NCI-H1417 treated with DMSO at 0.1 percent for 48 hours (cell line): ENCODE results near the gene KIAA1755.

ENCODE experiments used
- DNase-seq: peaks from one replicate; lab custom pipeline; 2025; lab: John Stamatoyannopoulos, UW

KIAA1755 gene

GRCh38 chr20:38260378-38261053 lies at the start of gene KIAA1755:
Gene KIAA1755, minus strand, starts transcription at chr20:38260735. Its CDS starts 235 bp downstream, at chr20:38260500.
- DNase-seq: no peak

GRCh38 chr20:38308447-38308846 lies 47.9 kb upstream of the KIAA1755 start:
- no peak for DNase-seq

- no peak for DNase-seq
Observed at GRCh38 chr20:38308047-38308438, 47.5 kb upstream of the KIAA1755 start.

- DNase-seq: no peak
Observed at GRCh38 chr20:38307371-38308046, 47.0 kb upstream of the KIAA1755 start.

GRCh38 chr20:38306379-38306778 lies 45.8 kb upstream of the KIAA1755 start:
- DNase-seq: no peak

- DNase-seq: no peak
Observed at GRCh38 chr20:38305541-38305940, 45.0 kb upstream of the KIAA1755 start.

GRCh38 chr20:38304845-38305447 lies 44.4 kb upstream of the KIAA1755 start:
- no peak for DNase-seq

GRCh38 chr20:38303908-38304379 lies 43.4 kb upstream of the KIAA1755 start, which contains the start of gene BPI:
Gene BPI, plus strand, starts transcription at chr20:38304156. Its CDS starts 68 bp downstream, at chr20:38304224.
- no peak for DNase-seq

- peak; percentile 5 for DNase-seq
Observed at GRCh38 chr20:38302786-38303185, 42.3 kb upstream of the KIAA1755 start.

- no peak for DNase-seq
Observed at GRCh38 chr20:38301309-38301708, 40.8 kb upstream of the KIAA1755 start.

GRCh38 chr20:38300438-38300837 lies 39.9 kb upstream of the KIAA1755 start:
- DNase-seq: no peak

GRCh38 chr20:38299963-38300362 lies 39.4 kb upstream of the KIAA1755 start:
- no peak for DNase-seq

- no peak for DNase-seq
Observed at GRCh38 chr20:38298768-38299288, 38.3 kb upstream of the KIAA1755 start.

- DNase-seq: no peak
Observed at GRCh38 chr20:38297916-38298674, 37.6 kb upstream of the KIAA1755 start.

- no peak for DNase-seq
Observed at GRCh38 chr20:38296433-38296832, 35.9 kb upstream of the KIAA1755 start.

- no peak for DNase-seq
Observed at GRCh38 chr20:38295811-38296210, 35.3 kb upstream of the KIAA1755 start.

GRCh38 chr20:38294076-38294591 lies 33.6 kb upstream of the KIAA1755 start:
- no peak for DNase-seq

- no peak for DNase-seq
Observed at GRCh38 chr20:38293491-38294065, 33.0 kb upstream of the KIAA1755 start.

- no peak for DNase-seq
Observed at GRCh38 chr20:38291966-38292365, 31.4 kb upstream of the KIAA1755 start.

- no peak for DNase-seq
Observed at GRCh38 chr20:38290829-38291814, 30.6 kb upstream of the KIAA1755 start.
